HepG2 (cell line): ENCODE data around the gene ZSCAN21. TPM values are rescaled to one million over a fixed set of nuclear protein-coding genes. Genes with fewer than 3 reads are reported as not detected.
A peak's percentile ranks its signal among the peaks of the same experiment; 100 is the strongest.

Source experiments
- ADNP ChIP-seq: sonication (generic); formaldehyde crosslinking; IDR thresholded peaks from 2 replicates; pipeline ENCODE4 v1.4.0; 2020; ENCODE audit warnings: missing genetic modification reagents
- FOXK2 ChIP-seq: fragments of 450-650 bp; IDR thresholded peaks from 2 replicates; pipeline ENCODE4 v1.6.1; 2016
- HIVEP1 ChIP-seq: sonication (generic); formaldehyde crosslinking; IDR thresholded peaks from 2 replicates; pipeline ENCODE4 v1.4.0; 2020; ENCODE audit warnings: mild to moderate bottlenecking, missing genetic modification reagents
- NFIB ChIP-seq: sonication (generic); formaldehyde crosslinking; IDR thresholded peaks from 2 replicates; pipeline ENCODE4 v1.9.0; 2021; ENCODE audit warnings: missing genetic modification reagents, mild to moderate bottlenecking, borderline replicate concordance
- POLR2AphosphoS5 ChIP-seq: IDR thresholded peaks from 2 replicates; pipeline ENCODE4 v1.6.1; 2012; ENCODE audit warnings: low read depth, low read length
- STAT5B ChIP-seq: sonication (generic); formaldehyde crosslinking; IDR thresholded peaks from 2 replicates; pipeline ENCODE4 v1.4.0; 2020; ENCODE audit warnings: missing genetic modification reagents
- ZFX ChIP-seq: sonication (generic); formaldehyde crosslinking; IDR thresholded peaks from 2 replicates; pipeline ENCODE4 v1.4.0; 2020; ENCODE audit warnings: mild to moderate bottlenecking, low read depth, missing genetic modification reagents, moderate library complexity
- ZNF337 ChIP-seq: sonication (generic); formaldehyde crosslinking; IDR thresholded peaks from 2 replicates; pipeline ENCODE4 v1.5.1; 2020; ENCODE audit warnings: missing genetic modification reagents, low read depth, mild to moderate bottlenecking, borderline replicate concordance
- ZNF556 ChIP-seq: sonication (generic); formaldehyde crosslinking; IDR thresholded peaks from 2 replicates; pipeline ENCODE4 v1.4.0; 2020; ENCODE audit warnings: mild to moderate bottlenecking, missing genetic modification reagents, borderline replicate concordance
- ZNF562 ChIP-seq: sonication (generic); formaldehyde crosslinking; IDR thresholded peaks from 2 replicates; pipeline ENCODE4 v1.8.0; 2022; ENCODE audit warnings: missing genetic modification reagents, borderline replicate concordance
- ZNF678 ChIP-seq: sonication (generic); formaldehyde crosslinking; IDR thresholded peaks from 2 replicates; pipeline ENCODE4 v1.4.0; 2020; ENCODE audit warnings: mild to moderate bottlenecking, missing genetic modification reagents
- ZNF737 ChIP-seq: sonication (generic); formaldehyde crosslinking; IDR thresholded peaks from 2 replicates; pipeline ENCODE4 v1.5.0; 2020; ENCODE audit warnings: missing genetic modification reagents, mild to moderate bottlenecking, borderline replicate concordance
- polyA plus RNA-seq, 8 experiments: library from polyadenylated mRNA; depleted of rRNA in 3 of 8; stranded (reverse) in 7 of 8; unstranded in 1 of 8; fragments of >200 nt; fragmentation: Illumina TruSeq in 4 of 8; extraction: Trizol in 4 of 8; gene quantifications; 2 replicates each; pipeline versions ENCODE4 v1.2.1 to v1.2.3, GENCODE V29; 2011 to 2016; ENCODE audit warnings: low read depth in 4 of 8, missing spikeins in 1 of 8, mixed read lengths in 1 of 8; ENCODE audit not compliant: insufficient read depth in 1 of 8
- total RNA-seq, 5 experiments: library from RNA; depleted of rRNA; stranded (reverse); fragments of >200 nt; fragmentation: Illumina TruSeq; extraction: Trizol; gene quantifications; 2 replicates each; pipeline ENCODE4 v1.2.3, GENCODE V29; 2016; ENCODE audit warnings: low read depth in 1 of 5
- TF ChIP-seq, protein P1 (sequence below): sonication (generic); formaldehyde crosslinking; IDR thresholded peaks from 2 replicates; pipeline ENCODE4 v1.4.0; 2020; ENCODE audit warnings: missing genetic modification reagents
- TF ChIP-seq, protein P2 (sequence below): sonication (generic); formaldehyde crosslinking; IDR thresholded peaks from 2 replicates; pipeline ENCODE4 v1.9.0; 2021; ENCODE audit warnings: missing genetic modification reagents, borderline replicate concordance
- TF ChIP-seq, protein P3 (sequence below): sonication (generic); formaldehyde crosslinking; IDR thresholded peaks from 2 replicates; pipeline ENCODE4 v1.9.0; 2021; ENCODE audit warnings: mild to moderate bottlenecking, missing genetic modification reagents
- TF ChIP-seq, protein P4 (sequence below): sonication (generic); formaldehyde crosslinking; IDR thresholded peaks from 2 replicates; pipeline ENCODE4 v1.8.1; 2023; ENCODE audit warnings: missing genetic modification reagents, inconsistent platforms, borderline replicate concordance
- TF ChIP-seq, protein P5 (sequence below): sonication (generic); formaldehyde crosslinking; IDR thresholded peaks from 2 replicates; pipeline ENCODE4 v1.8.1; 2022; ENCODE audit warnings: mild to moderate bottlenecking, missing genetic modification reagents
- TF ChIP-seq, protein P6 (sequence below): IDR thresholded peaks from 2 replicates; pipeline ENCODE4 v1.6.1; 2016; ENCODE audit warnings: control low read depth

ZSCAN21 gene
- total and polyA plus RNA-seq, 2 of the 13 experiments (the other 11 are each of a cell fraction or from before 2014, with no cell fraction given) = 7.0 to 10.0 TPM

DNA sequence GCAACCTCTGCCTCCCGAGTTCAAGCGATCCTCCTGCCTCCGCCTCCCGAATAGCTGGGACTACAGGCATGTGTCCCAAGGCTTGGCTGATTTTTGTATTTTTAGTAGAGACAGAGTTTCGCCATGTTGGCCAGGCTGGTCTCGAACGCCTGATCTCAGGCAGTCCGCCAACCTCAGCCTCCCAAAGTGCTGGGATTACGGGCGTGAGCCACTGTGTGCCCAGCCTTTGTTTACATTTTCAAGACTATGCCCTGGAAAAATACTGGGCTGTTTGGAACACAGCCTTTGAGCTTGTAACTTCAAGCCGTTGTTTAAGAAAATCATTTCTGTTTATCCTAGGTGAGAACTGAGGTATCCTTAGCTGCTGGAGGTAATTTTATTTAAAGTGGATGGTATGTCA is 32.3 kb upstream of the ZSCAN21 start (continued):
- TF ChIP-seq, protein P1, sequence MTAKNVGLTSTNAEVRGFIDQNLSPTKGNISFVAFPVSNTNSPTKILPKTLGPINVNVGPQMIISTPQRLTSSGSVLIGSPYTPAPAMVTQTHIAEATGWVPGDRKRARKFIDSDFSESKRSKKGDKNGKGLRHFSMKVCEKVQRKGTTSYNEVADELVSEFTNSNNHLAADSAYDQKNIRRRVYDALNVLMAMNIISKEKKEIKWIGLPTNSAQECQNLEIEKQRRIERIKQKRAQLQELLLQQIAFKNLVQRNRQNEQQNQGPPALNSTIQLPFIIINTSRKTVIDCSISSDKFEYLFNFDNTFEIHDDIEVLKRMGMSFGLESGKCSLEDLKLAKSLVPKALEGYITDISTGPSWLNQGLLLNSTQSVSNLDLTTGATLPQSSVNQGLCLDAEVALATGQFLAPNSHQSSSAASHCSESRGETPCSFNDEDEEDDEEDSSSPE = no peak
- TF ChIP-seq ZNF737 (CRISPR knock-in tag) (no peak), ZNF562 (CRISPR knock-in tag) (no peak), POLR2AphosphoS5 (no peak), ZFX (CRISPR knock-in tag) (peak; percentile 20; the same call in 1 of the 2 replicates), ZNF678 (CRISPR knock-in tag) (no peak), ADNP (CRISPR knock-in tag) (peak; percentile 73; the same call in 1 of the 2 replicates), ZNF556 (CRISPR knock-in tag) (0 out of 2 replicates have a peak, but pooled peaks have one; percentile 27), ZNF337 (CRISPR knock-in tag) (no peak), NFIB (CRISPR knock-in tag) (no peak), FOXK2 (peak; percentile 69; the same call in 1 of the 2 replicates), HIVEP1 (CRISPR knock-in tag) (no peak), STAT5B (CRISPR knock-in tag) (no peak)
- TF ChIP-seq, protein P2, sequence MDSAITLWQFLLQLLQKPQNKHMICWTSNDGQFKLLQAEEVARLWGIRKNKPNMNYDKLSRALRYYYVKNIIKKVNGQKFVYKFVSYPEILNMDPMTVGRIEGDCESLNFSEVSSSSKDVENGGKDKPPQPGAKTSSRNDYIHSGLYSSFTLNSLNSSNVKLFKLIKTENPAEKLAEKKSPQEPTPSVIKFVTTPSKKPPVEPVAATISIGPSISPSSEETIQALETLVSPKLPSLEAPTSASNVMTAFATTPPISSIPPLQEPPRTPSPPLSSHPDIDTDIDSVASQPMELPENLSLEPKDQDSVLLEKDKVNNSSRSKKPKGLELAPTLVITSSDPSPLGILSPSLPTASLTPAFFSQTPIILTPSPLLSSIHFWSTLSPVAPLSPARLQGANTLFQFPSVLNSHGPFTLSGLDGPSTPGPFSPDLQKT (CRISPR knock-in tag) = no peak
- TF ChIP-seq, protein P3, sequence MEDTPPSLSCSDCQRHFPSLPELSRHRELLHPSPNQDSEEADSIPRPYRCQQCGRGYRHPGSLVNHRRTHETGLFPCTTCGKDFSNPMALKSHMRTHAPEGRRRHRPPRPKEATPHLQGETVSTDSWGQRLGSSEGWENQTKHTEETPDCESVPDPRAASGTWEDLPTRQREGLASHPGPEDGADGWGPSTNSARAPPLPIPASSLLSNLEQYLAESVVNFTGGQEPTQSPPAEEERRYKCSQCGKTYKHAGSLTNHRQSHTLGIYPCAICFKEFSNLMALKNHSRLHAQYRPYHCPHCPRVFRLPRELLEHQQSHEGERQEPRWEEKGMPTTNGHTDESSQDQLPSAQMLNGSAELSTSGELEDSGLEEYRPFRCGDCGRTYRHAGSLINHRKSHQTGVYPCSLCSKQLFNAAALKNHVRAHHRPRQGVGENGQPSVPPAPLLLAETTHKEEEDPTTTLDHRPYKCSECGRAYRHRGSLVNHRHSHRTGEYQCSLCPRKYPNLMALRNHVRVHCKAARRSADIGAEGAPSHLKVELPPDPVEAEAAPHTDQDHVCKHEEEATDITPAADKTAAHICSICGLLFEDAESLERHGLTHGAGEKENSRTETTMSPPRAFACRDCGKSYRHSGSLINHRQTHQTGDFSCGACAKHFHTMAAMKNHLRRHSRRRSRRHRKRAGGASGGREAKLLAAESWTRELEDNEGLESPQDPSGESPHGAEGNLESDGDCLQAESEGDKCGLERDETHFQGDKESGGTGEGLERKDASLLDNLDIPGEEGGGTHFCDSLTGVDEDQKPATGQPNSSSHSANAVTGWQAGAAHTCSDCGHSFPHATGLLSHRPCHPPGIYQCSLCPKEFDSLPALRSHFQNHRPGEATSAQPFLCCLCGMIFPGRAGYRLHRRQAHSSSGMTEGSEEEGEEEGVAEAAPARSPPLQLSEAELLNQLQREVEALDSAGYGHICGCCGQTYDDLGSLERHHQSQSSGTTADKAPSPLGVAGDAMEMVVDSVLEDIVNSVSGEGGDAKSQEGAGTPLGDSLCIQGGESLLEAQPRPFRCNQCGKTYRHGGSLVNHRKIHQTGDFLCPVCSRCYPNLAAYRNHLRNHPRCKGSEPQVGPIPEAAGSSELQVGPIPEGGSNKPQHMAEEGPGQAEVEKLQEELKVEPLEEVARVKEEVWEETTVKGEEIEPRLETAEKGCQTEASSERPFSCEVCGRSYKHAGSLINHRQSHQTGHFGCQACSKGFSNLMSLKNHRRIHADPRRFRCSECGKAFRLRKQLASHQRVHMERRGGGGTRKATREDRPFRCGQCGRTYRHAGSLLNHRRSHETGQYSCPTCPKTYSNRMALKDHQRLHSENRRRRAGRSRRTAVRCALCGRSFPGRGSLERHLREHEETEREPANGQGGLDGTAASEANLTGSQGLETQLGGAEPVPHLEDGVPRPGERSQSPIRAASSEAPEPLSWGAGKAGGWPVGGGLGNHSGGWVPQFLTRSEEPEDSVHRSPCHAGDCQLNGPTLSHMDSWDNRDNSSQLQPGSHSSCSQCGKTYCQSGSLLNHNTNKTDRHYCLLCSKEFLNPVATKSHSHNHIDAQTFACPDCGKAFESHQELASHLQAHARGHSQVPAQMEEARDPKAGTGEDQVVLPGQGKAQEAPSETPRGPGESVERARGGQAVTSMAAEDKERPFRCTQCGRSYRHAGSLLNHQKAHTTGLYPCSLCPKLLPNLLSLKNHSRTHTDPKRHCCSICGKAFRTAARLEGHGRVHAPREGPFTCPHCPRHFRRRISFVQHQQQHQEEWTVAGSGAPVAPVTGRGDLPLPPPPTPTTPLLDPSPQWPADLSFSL (CRISPR knock-in tag) = no peak
- TF ChIP-seq, protein P4, sequence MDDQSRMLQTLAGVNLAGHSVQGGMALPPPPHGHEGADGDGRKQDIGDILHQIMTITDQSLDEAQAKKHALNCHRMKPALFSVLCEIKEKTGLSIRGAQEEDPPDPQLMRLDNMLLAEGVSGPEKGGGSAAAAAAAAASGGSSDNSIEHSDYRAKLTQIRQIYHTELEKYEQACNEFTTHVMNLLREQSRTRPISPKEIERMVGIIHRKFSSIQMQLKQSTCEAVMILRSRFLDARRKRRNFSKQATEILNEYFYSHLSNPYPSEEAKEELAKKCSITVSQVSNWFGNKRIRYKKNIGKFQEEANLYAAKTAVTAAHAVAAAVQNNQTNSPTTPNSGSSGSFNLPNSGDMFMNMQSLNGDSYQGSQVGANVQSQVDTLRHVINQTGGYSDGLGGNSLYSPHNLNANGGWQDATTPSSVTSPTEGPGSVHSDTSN (CRISPR knock-in tag) = no peak
- TF ChIP-seq, protein P5, sequence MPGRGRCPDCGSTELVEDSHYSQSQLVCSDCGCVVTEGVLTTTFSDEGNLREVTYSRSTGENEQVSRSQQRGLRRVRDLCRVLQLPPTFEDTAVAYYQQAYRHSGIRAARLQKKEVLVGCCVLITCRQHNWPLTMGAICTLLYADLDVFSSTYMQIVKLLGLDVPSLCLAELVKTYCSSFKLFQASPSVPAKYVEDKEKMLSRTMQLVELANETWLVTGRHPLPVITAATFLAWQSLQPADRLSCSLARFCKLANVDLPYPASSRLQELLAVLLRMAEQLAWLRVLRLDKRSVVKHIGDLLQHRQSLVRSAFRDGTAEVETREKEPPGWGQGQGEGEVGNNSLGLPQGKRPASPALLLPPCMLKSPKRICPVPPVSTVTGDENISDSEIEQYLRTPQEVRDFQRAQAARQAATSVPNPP (CRISPR knock-in tag) = no peak
- TF ChIP-seq, protein P6, sequence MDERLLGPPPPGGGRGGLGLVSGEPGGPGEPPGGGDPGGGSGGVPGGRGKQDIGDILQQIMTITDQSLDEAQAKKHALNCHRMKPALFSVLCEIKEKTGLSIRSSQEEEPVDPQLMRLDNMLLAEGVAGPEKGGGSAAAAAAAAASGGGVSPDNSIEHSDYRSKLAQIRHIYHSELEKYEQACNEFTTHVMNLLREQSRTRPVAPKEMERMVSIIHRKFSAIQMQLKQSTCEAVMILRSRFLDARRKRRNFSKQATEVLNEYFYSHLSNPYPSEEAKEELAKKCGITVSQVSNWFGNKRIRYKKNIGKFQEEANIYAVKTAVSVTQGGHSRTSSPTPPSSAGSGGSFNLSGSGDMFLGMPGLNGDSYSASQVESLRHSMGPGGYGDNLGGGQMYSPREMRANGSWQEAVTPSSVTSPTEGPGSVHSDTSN (CRISPR knock-in tag) = no peak
